Caco-2 (cell line): ENCODE data around the gene TRAPPC11. TPM values are rescaled to one million over a fixed set of nuclear protein-coding genes. Genes with fewer than 3 reads are reported as not detected.

Source experiments
- BruUV-seq: library from RNA; stranded (reverse); fragments of 400-500 nt; replicated peaks from 2 replicates; lab custom pipeline; 2021; lab: Mats Ljungman, UMichigan
- CTCF ChIA-PET: fragments of 300-600 bp; sonication (Branson Sonifier 250); formaldehyde crosslinking; loops from one replicate; lab custom pipeline; 2022; ENCODE audit warnings: antibody characterized with exemption; lab: Charles Lee
- POLR2A ChIA-PET: fragments of 300-600 bp; sonication (Branson Sonifier 250); formaldehyde crosslinking; loops from one replicate; lab custom pipeline; 2022; ENCODE audit warnings: antibody characterized with exemption; lab: Charles Lee
- DNase-seq, 2 experiments: peaks; one replicate each; pipeline versions ENCODE4 v3.0.0 to v3.0.0-alpha.2; 2020 to 2022
- H3K27me3 ChIP-seq: replicated peaks from 2 replicates; pipeline ENCODE4 v1.6.0; 2011; ENCODE audit warnings: low read length; ENCODE audit not compliant: control insufficient read depth, insufficient read depth
- H3K36me3 ChIP-seq: 2 replicates; pipeline ENCODE4 v1.5.1; 2011; ENCODE audit warnings: low read length; ENCODE audit not compliant: control insufficient read depth, insufficient read depth
- H3K4me1 ChIP-seq: fragments of 250-450 bp; sonication (Bioruptor Pico); 2 replicates; pipeline ENCODE4 v1.5.1; 2020; ENCODE audit warnings: mild to moderate bottlenecking
- H3K4me3 ChIP-seq: 2 replicates; pipeline ENCODE4 v1.5.1; 2011; ENCODE audit warnings: low read depth, mild to moderate bottlenecking, control low read depth, low read length
- H3K9me3 ChIP-seq: fragments of 250-450 bp; sonication (Bioruptor Pico); 2 replicates; pipeline ENCODE4 v1.5.1; 2020; ENCODE audit warnings: mild to moderate bottlenecking, moderate library complexity
- H3K27ac Mint-ChIP-seq: one replicate; pipeline ENCODE4 v1.8.0; 2022; ENCODE audit warnings: mixed read lengths; ENCODE audit not compliant: unreplicated experiment
- H3K27me3 Mint-ChIP-seq: one replicate; pipeline ENCODE4 v1.8.0; 2022; ENCODE audit warnings: mixed read lengths; ENCODE audit not compliant: insufficient read depth, unreplicated experiment
- H3K36me3 Mint-ChIP-seq: one replicate; pipeline ENCODE4 v1.8.0; 2022; ENCODE audit warnings: mild to moderate bottlenecking, mixed read lengths; ENCODE audit not compliant: insufficient read depth, unreplicated experiment
- H3K4me1 Mint-ChIP-seq: one replicate; pipeline ENCODE4 v1.8.0; 2022; ENCODE audit warnings: low read depth, mixed read lengths; ENCODE audit not compliant: unreplicated experiment
- H3K4me3 Mint-ChIP-seq: one replicate; pipeline ENCODE4 v1.8.0; 2022; ENCODE audit warnings: mild to moderate bottlenecking, moderate library complexity, mixed read lengths; ENCODE audit not compliant: unreplicated experiment
- H3K9me3 Mint-ChIP-seq: one replicate; pipeline ENCODE4 v1.8.0; 2022; ENCODE audit warnings: mixed read lengths; ENCODE audit not compliant: unreplicated experiment
- intact Hi-C: fragments of 100-400 bp; cut with micrococcal nuclease; formaldehyde crosslinking; loops from one replicate; pipeline ENCODE4 v1.10.0; 2022; ENCODE audit not compliant: unreplicated experiment
- total RNA-seq: library from RNA; stranded (reverse); gene quantifications from 2 replicates; pipeline ENCODE4 v1.2.3, GENCODE V29; 2022
- TF ChIP-seq, protein P1 (sequence below), 2 experiments: fragments of 200-600 bp in 1 of 2; IDR thresholded peaks; 1 replicate in 1 of 2; 2 replicates in 1 of 2; pipeline versions ENCODE4 v1.5.1 to v1.8.0; 2011 to 2022; ENCODE audit warnings: antibody characterized with exemption in 1 of 2, control low read depth in 1 of 2, inconsistent platforms in 1 of 2, low read depth in 1 of 2, low read length in 1 of 2, mild to moderate bottlenecking in 1 of 2, moderate library complexity in 1 of 2; ENCODE audit not compliant: insufficient read depth in 1 of 2, severe bottlenecking in 1 of 2, unreplicated experiment in 1 of 2

TRAPPC11 gene
- total RNA-seq, 1 experiment from 2014 or later: 25.7 TPM

DNA sequence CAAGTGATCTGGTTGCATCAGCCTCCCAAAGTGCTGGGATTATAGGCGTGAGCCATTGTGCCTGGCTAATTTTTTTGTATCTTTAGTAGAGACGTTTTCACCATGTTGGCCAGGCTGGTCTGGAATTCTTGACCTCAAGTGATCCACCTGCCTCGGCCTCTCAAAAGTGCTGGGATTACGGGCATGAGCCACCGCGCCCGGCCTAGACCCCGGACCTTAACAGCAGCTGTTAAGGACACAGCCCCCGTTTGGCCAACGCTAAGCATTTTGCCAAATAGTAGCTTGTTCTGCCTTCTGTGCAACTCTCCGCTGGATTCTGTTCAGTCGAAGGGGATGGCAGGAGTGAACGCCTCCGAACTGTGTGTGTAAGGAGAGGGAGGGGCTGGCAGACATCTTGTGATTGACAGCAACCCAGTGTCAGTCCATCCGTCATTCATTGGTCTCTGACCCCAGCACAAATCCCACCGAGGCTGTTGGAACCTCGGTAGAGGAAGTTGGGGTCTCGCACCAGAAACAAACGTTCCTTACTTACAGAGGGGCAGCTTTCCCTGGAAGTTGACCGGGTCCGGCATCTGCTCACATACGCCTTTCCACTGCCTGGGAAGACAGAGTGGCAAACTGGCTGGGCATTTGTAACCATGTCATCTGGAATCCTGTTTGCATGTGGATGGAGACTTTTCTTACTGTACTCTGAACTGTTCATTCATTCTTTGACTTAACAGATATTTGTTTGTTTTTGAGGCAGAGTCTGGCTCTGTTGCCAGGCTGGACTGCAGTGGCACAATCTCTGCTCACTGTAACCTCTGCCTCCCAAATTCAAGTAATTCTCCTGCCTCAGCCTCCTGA, 69.4 kb downstream of the TRAPPC11 start:
- Histone ChIP-seq H3K27me3 (no peaks in the 10 kb centered on the region), H3K36me3 (no peaks in the 10 kb centered on the region), H3K4me1 (no peaks in the 10 kb centered on the region), H3K9me3 (no peaks in the 10 kb centered on the region), H3K4me3 (no peak overlapping the region)
- H3K27ac Mint-ChIP-seq: no peak overlapping the region
- ChIA-PET POLR2A (no interaction called here), CTCF (no interaction called here)
- H3K4me1 Mint-ChIP-seq: no peaks in the 10 kb centered on the region
- DNase-seq: no peak
- no TSS peak for BruUV-seq
- H3K27me3 Mint-ChIP-seq: no peaks in the 10 kb centered on the region
- H3K4me3 Mint-ChIP-seq: no peak overlapping the region
- H3K36me3 Mint-ChIP-seq: no peaks in the 10 kb centered on the region
- intact Hi-C loops: no loop called here
- TF ChIP-seq, protein P1, sequence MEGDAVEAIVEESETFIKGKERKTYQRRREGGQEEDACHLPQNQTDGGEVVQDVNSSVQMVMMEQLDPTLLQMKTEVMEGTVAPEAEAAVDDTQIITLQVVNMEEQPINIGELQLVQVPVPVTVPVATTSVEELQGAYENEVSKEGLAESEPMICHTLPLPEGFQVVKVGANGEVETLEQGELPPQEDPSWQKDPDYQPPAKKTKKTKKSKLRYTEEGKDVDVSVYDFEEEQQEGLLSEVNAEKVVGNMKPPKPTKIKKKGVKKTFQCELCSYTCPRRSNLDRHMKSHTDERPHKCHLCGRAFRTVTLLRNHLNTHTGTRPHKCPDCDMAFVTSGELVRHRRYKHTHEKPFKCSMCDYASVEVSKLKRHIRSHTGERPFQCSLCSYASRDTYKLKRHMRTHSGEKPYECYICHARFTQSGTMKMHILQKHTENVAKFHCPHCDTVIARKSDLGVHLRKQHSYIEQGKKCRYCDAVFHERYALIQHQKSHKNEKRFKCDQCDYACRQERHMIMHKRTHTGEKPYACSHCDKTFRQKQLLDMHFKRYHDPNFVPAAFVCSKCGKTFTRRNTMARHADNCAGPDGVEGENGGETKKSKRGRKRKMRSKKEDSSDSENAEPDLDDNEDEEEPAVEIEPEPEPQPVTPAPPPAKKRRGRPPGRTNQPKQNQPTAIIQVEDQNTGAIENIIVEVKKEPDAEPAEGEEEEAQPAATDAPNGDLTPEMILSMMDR (IDR thresholded peaks at IDR 0.05; ENCODE audit: insufficient read depth in 1 of 2, low read depth in 1 of 2, low read length in 1 of 2, severe bottlenecking in 1 of 2, unreplicated experiment in 1 of 2): no peak
- no peaks in the 10 kb centered on the region for H3K9me3 Mint-ChIP-seq

GRCh38 chr4:183729069-183729406, 69.9 kb downstream of the TRAPPC11 start:
- intact Hi-C loops: no loop called here
- no peaks in the 10 kb centered on the region for H3K36me3 Mint-ChIP-seq
- H3K9me3 Mint-ChIP-seq: no peaks in the 10 kb centered on the region
- no peaks in the 10 kb centered on the region for H3K4me1 Mint-ChIP-seq
- BruUV-seq: no TSS peak
- H3K4me3 ChIP-seq: no peak overlapping the region
- no peaks in the 10 kb centered on the region for H3K4me1 ChIP-seq
- H3K9me3 ChIP-seq: no peaks in the 10 kb centered on the region
- ChIA-PET POLR2A (no interaction called here), CTCF (no interaction called here)
- H3K27ac Mint-ChIP-seq: no peak overlapping the region
- no peaks in the 10 kb centered on the region for H3K36me3 ChIP-seq
- TF ChIP-seq, protein P1 (IDR thresholded peaks at IDR 0.05; ENCODE audit: insufficient read depth in 1 of 2, low read depth in 1 of 2, low read length in 1 of 2, severe bottlenecking in 1 of 2, unreplicated experiment in 1 of 2): no peak
- no peaks in the 10 kb centered on the region for H3K27me3 Mint-ChIP-seq
- H3K4me3 Mint-ChIP-seq: no peak overlapping the region
- DNase-seq: no peak
- no peaks in the 10 kb centered on the region for H3K27me3 ChIP-seq

GRCh38 chr4:183729430-183730328, 70.6 kb downstream of the TRAPPC11 start:
- no TSS peak for BruUV-seq
- CTCF ChIA-PET: interaction anchor here (0.6 kb wide), 1 partner anchor 38 kb away, joined by 3 read pairs; no protein-coding TSS in a partner anchor

More at GRCh38 chr4:183729430-183730328, 70.6 kb downstream of the TRAPPC11 start:
- no peaks in the 10 kb centered on the region for H3K27me3 ChIP-seq
- intact Hi-C loops: no loop called here
- no peaks in the 10 kb centered on the region for H3K27me3 Mint-ChIP-seq
- H3K27ac Mint-ChIP-seq: no peak overlapping the region
- no peaks in the 10 kb centered on the region for H3K9me3 Mint-ChIP-seq
- H3K4me3 ChIP-seq: no peak overlapping the region
- no peak overlapping the region for H3K4me3 Mint-ChIP-seq
- DNase-seq: no peak
- H3K9me3 ChIP-seq: no peaks in the 10 kb centered on the region
- H3K4me1 ChIP-seq: no peaks in the 10 kb centered on the region
- no peaks in the 10 kb centered on the region for H3K4me1 Mint-ChIP-seq
- TF ChIP-seq, protein P1 (IDR thresholded peaks at IDR 0.05; ENCODE audit: insufficient read depth in 1 of 2, low read depth in 1 of 2, low read length in 1 of 2, severe bottlenecking in 1 of 2, unreplicated experiment in 1 of 2): no peak
- H3K36me3 ChIP-seq: no peaks in the 10 kb centered on the region
- POLR2A ChIA-PET: no interaction called here
- no peaks in the 10 kb centered on the region for H3K36me3 Mint-ChIP-seq
